ENCODE data around the gene PROSER3. TPM values are rescaled to one million over a fixed set of nuclear protein-coding genes. Genes with fewer than 3 reads are reported as not detected.

The PROSER3 gene
- total RNA-seq, result 7.6 and 9.3 TPM in 2 replicates

GRCh38 chr19:35757749-35758608 lies at the start of gene PROSER3:
TSS of gene PROSER3 (plus strand) at chr19:35758176. CDS start at chr19:35758216, 40 bp downstream.

GRCh38 chr19:35717665-35718344 lies 40.2 kb upstream of the PROSER3 start, which contains the start of gene KMT2B:
TSS of gene KMT2B (plus strand) at chr19:35718003. CDS start at chr19:35718019, 16 bp downstream.

GRCh38 chr19:35742121-35742724 lies 15.8 kb upstream of the PROSER3 start, which contains the start of gene IGFLR1:
TSS of gene IGFLR1 (minus strand) at chr19:35742452. CDS start at chr19:35741180, 1,272 bp downstream.

GRCh38 chr19:35745328-35746086 lies 12.5 kb upstream of the PROSER3 start, which contains the start of the genes PSENEN and U2AF1L4:
TSS of gene PSENEN (plus strand) at chr19:35745651. CDS start at chr19:35745931, 280 bp downstream.
TSS of gene U2AF1L4 (minus strand) at chr19:35745418. CDS start at chr19:35745391, 27 bp downstream.

GRCh38 chr19:35748106-35749020 lies 9.6 kb upstream of the PROSER3 start, which contains the start of gene LIN37:
TSS of gene LIN37 (plus strand) at chr19:35748576. CDS start at chr19:35748725, 149 bp downstream.

GRCh38 chr19:35756377-35757230 lies 1.4 kb upstream of the PROSER3 start, which contains the start of gene HSPB6:
TSS of gene HSPB6 (minus strand) at chr19:35757029. CDS start at chr19:35757008, 21 bp downstream.

GRCh38 chr19:35775298-35776101 lies 17.5 kb downstream of the PROSER3 start, which contains the start of gene ARHGAP33:
TSS of gene ARHGAP33 (plus strand) at chr19:35775564. CDS start at chr19:35775659, 95 bp downstream.

GRCh38 chr19:35812220-35813042 lies 54.5 kb downstream of the PROSER3 start, which contains the start of gene PRODH2:
TSS of gene PRODH2 (minus strand) at chr19:35812845. CDS start at chr19:35812805, 40 bp downstream.

Other genes starting within 250 kb of the PROSER3 start
- gene DMKN, start 244.5 kb upstream of the PROSER3 start, total RNA-seq, result 12.1 and 21.0 TPM in 2 replicates
- gene SBSN, start 229.9 kb upstream of the PROSER3 start, total RNA-seq, result 1.9 and 2.5 TPM in 2 replicates
- not detected in 2 replicates for gene GAPDHS, start 224.7 kb upstream of the PROSER3 start, total RNA-seq
- gene TMEM147, start 212.6 kb upstream of the PROSER3 start, total RNA-seq, result 46.9 and 60.5 TPM in 2 replicates
- gene ATP4A, start 194.5 kb upstream of the PROSER3 start, total RNA-seq, result not detected in 2 replicates
- not detected in 2 replicates for gene PMIS2, start 172.0 kb upstream of the PROSER3 start, total RNA-seq
- gene HAUS5, start 145.4 kb upstream of the PROSER3 start, total RNA-seq, result 4.3 and 4.6 TPM in 2 replicates
- 38.3 and 41.6 TPM in 2 replicates for gene RBM42, start 129.1 kb upstream of the PROSER3 start, total RNA-seq
- gene ETV2, start 116.4 kb upstream of the PROSER3 start, total RNA-seq, result 0.13 and 0.32 TPM in 2 replicates
- gene COX6B1, start 109.9 kb upstream of the PROSER3 start, total RNA-seq, result 183 and 279 TPM in 2 replicates
- not detected in 2 replicates for gene UPK1A, start 91.7 kb upstream of the PROSER3 start, total RNA-seq
- not detected in 2 replicates for gene ZBTB32, start 53.6 kb upstream of the PROSER3 start, total RNA-seq
- gene KMT2B, start 40.2 kb upstream of the PROSER3 start, total RNA-seq, result 5.7 and 6.0 TPM in 2 replicates
- gene IGFLR1, start 15.7 kb upstream of the PROSER3 start, total RNA-seq, result 1.2 TPM in 2 replicates
- 4.8 and 9.5 TPM in 2 replicates for gene U2AF1L4, start 12.8 kb upstream of the PROSER3 start, total RNA-seq
- gene PSENEN, start 12.5 kb upstream of the PROSER3 start, total RNA-seq, result 12.5 and 13.3 TPM in 2 replicates
- 10.1 and 12.2 TPM in 2 replicates for gene LIN37, start 9.6 kb upstream of the PROSER3 start, total RNA-seq
- 34.6 and 52.4 TPM in 2 replicates for gene HSPB6, start 1.1 kb upstream of the PROSER3 start, total RNA-seq
- 1.3 and 2.4 TPM in 2 replicates for gene ARHGAP33, start 17.4 kb downstream of the PROSER3 start, total RNA-seq
- not detected in 2 replicates for gene PRODH2, start 54.7 kb downstream of the PROSER3 start, total RNA-seq
- gene NPHS1, start 94.3 kb downstream of the PROSER3 start, total RNA-seq, result not detected in 2 replicates
- under 0.01 TPM in 2 replicates for gene KIRREL2, start 98.7 kb downstream of the PROSER3 start, total RNA-seq
- gene APLP1, start 110.4 kb downstream of the PROSER3 start, total RNA-seq, result 4.1 and 6.5 TPM in 2 replicates
- gene NFKBID, start 142.4 kb downstream of the PROSER3 start, total RNA-seq, result 6.3 TPM in 2 replicates
- gene HCST, start 144.4 kb downstream of the PROSER3 start, total RNA-seq, result 0.91 and 1.4 TPM in 2 replicates
- not detected in 2 replicates for gene TYROBP, start 150.1 kb downstream of the PROSER3 start, total RNA-seq
- 3.2 and 5.9 TPM in 2 replicates for gene LRFN3, start 178.2 kb downstream of the PROSER3 start, total RNA-seq
- gene SDHAF1, start 237.0 kb downstream of the PROSER3 start, total RNA-seq, result 16.9 and 17.0 TPM in 2 replicates